A549 (cell line): ENCODE measurements around the gene ZNF581. TPM values are rescaled to one million over a fixed set of nuclear protein-coding genes. Genes with fewer than 3 reads are reported as not detected.

ENCODE experiments used
- ATAC-seq, 2 experiments: fragments of 200-7000 bp in 1 of 2; fragments of >200 bp in 1 of 2; cut with Nextera tagmentation in 1 of 2; cut with Tn5 transposase in 1 of 2; 3 replicates each; pipeline versions ENCODE4 v1.8.0 to v1.9.1; 2018 to 2020; ENCODE audit warnings: mild to moderate bottlenecking in 1 of 2, moderate library complexity in 1 of 2
- CTCF ChIA-PET: fragments of 300-600 bp; sonication (Branson Sonifier 250); formaldehyde crosslinking; extraction: SDS; loops from one replicate; lab custom pipeline; 2021; ENCODE audit warnings: antibody characterized with exemption, inconsistent platforms; lab: Yijun Ruan, JAX
- POLR2A ChIA-PET: fragments of 350-600 bp; formaldehyde crosslinking; extraction: SDS; loops from one replicate; lab custom pipeline; 2021; ENCODE audit warnings: antibody characterized with exemption, inconsistent platforms; lab: Yijun Ruan, JAX
- DNase-seq, 2 experiments: peaks; one replicate each; pipeline versions ENCODE4 v3.0.0 to v3.0.0-alpha.2; 2011 to 2016; ENCODE audit warnings: low read depth in 1 of 2, low spot score in 1 of 2
- FAIRE-seq: peaks from 2 replicates; lab custom pipeline; 2011; peaks lifted over from hg19 to GRCh38; lab: Jason Lieb, UNC
- H3K27ac ChIP-seq, 2 experiments: fragments of >200 bp; sonication (Bioruptor Twin); formaldehyde crosslinking; 3 replicates each; pipeline ENCODE4 v1.5.1; 2016 to 2017
- H3K4me1 ChIP-seq: fragments of >200 bp; sonication (Bioruptor Twin); formaldehyde crosslinking; 3 replicates; pipeline ENCODE4 v1.6.1; 2016
- H3K4me2 ChIP-seq: fragments of >200 bp; sonication (Bioruptor Twin); formaldehyde crosslinking; 3 replicates; pipeline ENCODE4 v1.6.1; 2016
- H3K4me3 ChIP-seq: fragments of >200 bp; sonication (Bioruptor Twin); formaldehyde crosslinking; 3 replicates; pipeline ENCODE4 v1.5.1; 2016
- H3K9me3 ChIP-seq: fragments of >200 bp; sonication (Bioruptor Twin); formaldehyde crosslinking; 3 replicates; pipeline ENCODE4 v1.6.1; 2016
- CEBPB ChIP-seq, 2 experiments: fragments of >200 bp in 1 of 2; sonication (Bioruptor Twin) in 1 of 2; formaldehyde crosslinking in 1 of 2; IDR thresholded peaks; 2 replicates each; pipeline ENCODE4 v1.6.1; 2012 to 2016
- CHD4 ChIP-seq: fragments of 200-600 bp; sonication (generic); IDR thresholded peaks from 2 replicates; pipeline ENCODE4 v1.6.1; 2016; ENCODE audit warnings: antibody characterized with exemption, mild to moderate bottlenecking, borderline replicate concordance
- EHMT2 ChIP-seq: fragments of 200-600 bp; sonication (generic); IDR thresholded peaks from 2 replicates; pipeline ENCODE4 v1.6.1; 2016; ENCODE audit warnings: antibody characterized with exemption, low read depth, mild to moderate bottlenecking, moderate library complexity
- ELK1 ChIP-seq: fragments of 150-350 bp; IDR thresholded peaks from 2 replicates; pipeline ENCODE4 v1.6.1; 2014; ENCODE audit warnings: low read depth, mild to moderate bottlenecking, low read length
- FOSB ChIP-seq: fragments of 250-450 bp; sonication (Bioruptor Pico); IDR thresholded peaks from 2 replicates; pipeline ENCODE4 v1.5.0; 2020; ENCODE audit warnings: mild to moderate bottlenecking, moderate library complexity
- HES2 ChIP-seq: fragments of >200 bp; sonication (Bioruptor Twin); formaldehyde crosslinking; IDR thresholded peaks from 2 replicates; pipeline ENCODE4 v1.6.1; 2016
- PBX3 ChIP-seq: IDR thresholded peaks from 2 replicates; pipeline ENCODE4 v1.6.1; 2012
- POLR2A ChIP-seq: IDR thresholded peaks from 2 replicates; pipeline ENCODE4 v1.6.1; 2012; ENCODE audit warnings: mild to moderate bottlenecking, low read length
- POLR2AphosphoS2 ChIP-seq: conservative IDR thresholded peaks from 2 replicates; pipeline ENCODE4 v1.6.1; 2012; ENCODE audit warnings: low read length, improper control_type of control experiment, inconsistent platforms
- SREBF2 ChIP-seq: fragments of 450-650 bp; IDR thresholded peaks from 2 replicates; pipeline ENCODE4 v1.6.1; 2014; ENCODE audit warnings: mild to moderate bottlenecking, moderate library complexity
- USF2 ChIP-seq: fragments of 450-650 bp; IDR thresholded peaks from 2 replicates; pipeline ENCODE4 v1.6.1; 2014; ENCODE audit warnings: antibody characterized with exemption
- ZC3H11A ChIP-seq: fragments of 450-650 bp; IDR thresholded peaks from 2 replicates; pipeline ENCODE4 v1.6.1; 2014; ENCODE audit warnings: antibody characterized with exemption, mild to moderate bottlenecking
- WGBS: methylation state at CpG from one replicate; pipeline ENCODE4 v1.1.6; 2017; ENCODE audit errors: missing lambda C conversion rate; 5-methylcytosine and 5-hydroxymethylcytosine counted together
- polyA plus RNA-seq, 4 experiments: library from polyadenylated mRNA; depleted of rRNA in 3 of 4; stranded (reverse); fragments of >200 nt; fragmentation: RNase III in 1 of 4; extraction: RNeasy Plus Mini Kit Qiagen cat#74134 plus additional on column Dnase treatment in 1 of 4; gene quantifications; 2 replicates in 3 of 4; 3 replicates in 1 of 4; pipeline ENCODE4 v1.2.3, GENCODE V29; 2011 to 2017

ZNF581 gene
- polyA plus RNA-seq, 2 of the 4 experiments (the other 2 are of a cell fraction): 13.9 to 24.9 TPM

- 84% methylated on average over 3 of the region's 3 CpGs for WGBS
- TF ChIP-seq PBX3 (0 out of 2 replicates have a peak, but pooled peaks have one; percentile 25), FOSB (no peak)
- FAIRE-seq (peak; percentile 63), DNase-seq (no peak), ATAC-seq (no peak)
- Histone ChIP-seq H3K27ac (no peak overlapping the region), H3K4me3 (no peak overlapping the region), H3K4me2 (no peak overlapping the region), H3K4me1 (0 out of 3 replicates have a peak, but pooled peaks cover 4% of the 10 kb centered on the region), H3K9me3 (no peaks in the 10 kb centered on the region)
- CTCF ChIA-PET: interaction anchor here (1.2 to 24.9 kb wide), 6 partner anchors 10 to 327 kb away, joined by 6 to 363 read pairs (median 52); partner anchors contain the start of gene ZNF865
- POLR2A ChIA-PET: interaction anchor here (0.7 kb wide), 1 partner anchor 95 kb away, joined by 11 read pairs; no protein-coding TSS in a partner anchor
These were observed 24.2 kb upstream of the ZNF581 start for GRCh38 chr19:55619286-55619685.

GRCh38 chr19:55620410-55621204 lies 22.8 kb upstream of the ZNF581 start:
- Histone ChIP-seq H3K4me3 (no peak overlapping the region), H3K4me1 (0 out of 3 replicates have a peak, but pooled peaks cover 7% of the 10 kb centered on the region), H3K4me2 (no peak overlapping the region), H3K9me3 (no peaks in the 10 kb centered on the region), H3K27ac (no peak overlapping the region)
- WGBS: 96% methylated on average over 12 of the region's 12 CpGs
- TF ChIP-seq PBX3 (no peak), POLR2AphosphoS2 (peak; percentile 77; the same call in 1 of the 2 replicates), ZC3H11A (no peak), POLR2A (no peak), CHD4 (no peak), SREBF2 (no peak)
- POLR2A ChIA-PET: interaction anchor here (1.0 kb wide), 1 partner anchor 15 kb away, joined by 5 read pairs; the partner anchor contains the start of gene ZNF865
- CTCF ChIA-PET: interaction anchor here (1.0 to 24.9 kb wide), 8 partner anchors 11 to 479 kb away, joined by 3 to 363 read pairs (median 7); partner anchors contain the start of gene ZNF865
- FAIRE-seq: no peak
- ATAC-seq: no peak
- no peak for DNase-seq

GRCh38 chr19:55621205-55621672 lies 22.2 kb upstream of the ZNF581 start:
- CTCF ChIA-PET: interaction anchor here (1.0 to 24.9 kb wide), 6 partner anchors 11 to 480 kb away, joined by 3 to 363 read pairs (median 52); partner anchors contain the start of gene ZNF865
- ATAC-seq: 0 out of 6 replicates have a peak, but pooled peaks of 1 of the 2 experiments have one; percentile 6

More at GRCh38 chr19:55621205-55621672, 22.2 kb upstream of the ZNF581 start:
- DNase-seq (no peak), FAIRE-seq (no peak)
- POLR2A ChIA-PET: interaction anchor here (1.0 kb wide), 1 partner anchor 15 kb away, joined by 5 read pairs; the partner anchor contains the start of gene ZNF865
- Histone ChIP-seq H3K4me2 (no peak overlapping the region), H3K4me1 (0 out of 3 replicates have a peak, but pooled peaks cover 7% of the 10 kb centered on the region), H3K9me3 (no peaks in the 10 kb centered on the region), H3K4me3 (no peak overlapping the region), H3K27ac (no peak overlapping the region)
- no peak for TF ChIP-seq USF2
- TF ChIP-seq ELK1: no peak
- TF ChIP-seq EHMT2: no peak
- no peak for TF ChIP-seq HES2
- no peak for TF ChIP-seq CEBPB (IDR thresholded peaks at IDR 0.05)
- WGBS: 91% methylated on average over 9 of the region's 9 CpGs
